ENCODE measurements around the gene RMND5B.

The RMND5B gene

DNA sequence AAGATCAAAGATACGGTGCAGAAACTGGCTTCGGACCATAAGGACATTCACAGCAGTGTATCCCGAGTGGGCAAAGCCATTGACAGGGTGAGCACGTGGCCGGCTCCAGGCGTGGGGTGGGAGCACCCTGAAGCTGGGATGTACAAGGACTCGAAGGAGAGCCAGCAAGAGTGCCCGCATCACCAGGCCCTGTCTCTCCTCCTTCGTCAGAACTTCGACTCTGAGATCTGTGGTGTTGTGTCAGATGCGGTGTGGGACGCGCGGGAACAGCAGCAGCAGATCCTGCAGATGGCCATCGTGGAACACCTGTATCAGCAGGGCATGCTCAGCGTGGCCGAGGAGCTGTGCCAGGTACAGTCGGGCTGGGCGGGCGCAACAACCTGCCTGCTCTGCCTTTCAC is 11.8 kb downstream of the RMND5B start:
- H3K9ac ChIP-seq (ENCODE audit: low read depth, low read length), result no peak overlapping the region

DNA sequence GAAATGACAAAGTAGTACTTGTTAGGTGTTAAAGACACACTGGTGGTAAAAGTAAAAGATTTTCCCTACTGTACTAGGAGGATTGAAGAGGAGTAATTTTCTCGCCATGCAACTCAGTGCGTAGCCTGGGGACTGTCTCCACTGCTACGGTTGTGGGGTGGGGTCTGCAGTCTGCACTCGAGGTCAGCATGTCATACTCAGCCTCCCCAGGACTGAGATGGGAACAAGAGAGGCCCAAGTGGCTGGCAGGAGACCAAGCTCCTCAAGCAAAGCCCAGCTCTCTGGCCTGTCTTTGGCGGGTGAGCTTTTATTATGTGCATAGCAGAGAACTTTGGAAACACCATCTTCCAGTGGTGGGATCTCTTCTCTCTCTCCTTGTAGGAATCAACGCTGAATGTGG is 12.4 kb downstream of the RMND5B start:
- Histone ChIP-seq H3K9me3 (ENCODE audit: control insufficient read depth, insufficient read depth, low read length) (no peaks in the 10 kb centered on the region), H3K4me1 (ENCODE audit: control insufficient read depth, insufficient read depth, low read length) (no peaks in the 10 kb centered on the region), H3K36me3 (ENCODE audit: control insufficient read depth, insufficient read depth, low read length) (peaks cover 64% of the 10 kb centered on the region), H3K9ac (ENCODE audit: low read depth, low read length) (no peak overlapping the region), H3K27me3 (ENCODE audit: control insufficient read depth, insufficient read depth, low read length) (no peaks in the 10 kb centered on the region), H3K4me3 (ENCODE audit: low read depth, low read length) (no peak overlapping the region)

More for the DNA sequence above, 11.8 kb downstream of the RMND5B start:
- no peaks in the 10 kb centered on the region for H3K9me3 ChIP-seq (ENCODE audit: control insufficient read depth, insufficient read depth, low read length)
- H3K4me1 ChIP-seq (ENCODE audit: control insufficient read depth, insufficient read depth, low read length), result no peaks in the 10 kb centered on the region
- no peak overlapping the region for H3K4me3 ChIP-seq (ENCODE audit: low read depth, low read length)
- H3K27me3 ChIP-seq (ENCODE audit: control insufficient read depth, insufficient read depth, low read length), result no peaks in the 10 kb centered on the region
- peaks cover 64% of the 10 kb centered on the region for H3K36me3 ChIP-seq (ENCODE audit: control insufficient read depth, insufficient read depth, low read length)

DNA sequence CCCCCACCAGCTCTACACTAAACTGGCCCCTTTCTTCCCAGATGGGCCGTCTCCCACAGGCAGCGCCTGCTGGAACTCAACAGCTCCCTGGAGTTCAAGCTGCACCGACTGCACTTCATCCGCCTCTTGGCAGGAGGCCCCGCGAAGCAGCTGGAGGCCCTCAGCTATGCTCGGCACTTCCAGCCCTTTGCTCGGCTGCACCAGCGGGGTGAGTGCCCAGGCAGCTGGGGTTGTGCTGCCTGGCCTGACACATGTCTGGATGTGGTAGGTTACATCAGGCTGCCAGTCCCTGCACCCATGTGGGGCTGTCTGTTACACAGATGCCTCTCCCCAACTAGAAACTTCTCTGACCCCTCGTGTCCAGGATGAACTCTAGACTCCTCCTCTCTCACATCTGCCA is 13.1 kb downstream of the RMND5B start:
- peaks cover 71% of the 10 kb centered on the region for H3K36me3 ChIP-seq (ENCODE audit: control insufficient read depth, insufficient read depth, low read length)

DNA sequence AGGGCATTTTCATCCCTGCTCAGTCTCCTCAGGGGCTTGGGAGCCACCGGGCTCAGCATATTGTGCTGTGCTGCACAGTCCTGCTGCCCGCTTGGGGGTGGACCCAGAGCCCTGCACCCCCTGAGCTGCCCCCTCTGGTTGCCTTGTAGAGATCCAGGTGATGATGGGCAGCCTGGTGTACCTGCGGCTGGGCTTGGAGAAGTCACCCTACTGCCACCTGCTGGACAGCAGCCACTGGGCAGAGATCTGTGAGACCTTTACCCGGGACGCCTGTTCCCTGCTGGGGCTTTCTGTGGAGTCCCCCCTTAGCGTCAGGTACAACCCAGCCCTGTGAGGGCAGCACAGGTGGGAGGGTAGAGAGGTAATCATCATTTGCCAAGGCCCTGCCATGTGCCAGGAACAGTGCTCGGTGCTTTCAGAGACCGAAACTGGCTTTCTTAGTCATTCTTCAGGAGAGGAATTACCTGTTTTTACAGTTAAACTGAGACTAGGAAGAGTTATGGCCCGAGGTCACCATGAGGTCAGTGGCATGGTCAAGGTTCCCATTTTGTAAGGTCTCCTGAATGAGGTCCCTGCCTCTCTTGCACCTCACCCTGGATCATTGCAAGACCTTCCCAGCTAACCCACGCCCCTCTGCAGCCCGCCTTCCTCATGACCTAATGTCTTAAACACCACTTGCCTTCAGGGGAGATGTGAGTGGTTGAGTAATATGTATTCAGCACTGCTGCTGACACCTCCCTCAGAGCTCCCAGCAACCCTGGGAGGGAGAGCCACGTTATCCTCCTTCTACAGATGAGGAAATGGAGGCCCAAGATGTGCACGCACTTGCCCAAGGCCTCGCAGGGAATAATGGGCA is 15.4 kb downstream of the RMND5B start:
- Histone ChIP-seq H3K4me1 (ENCODE audit: control insufficient read depth, insufficient read depth, low read length) (no peaks in the 10 kb centered on the region), H3K36me3 (ENCODE audit: control insufficient read depth, insufficient read depth, low read length) (peaks cover 82% of the 10 kb centered on the region), H3K4me3 (ENCODE audit: low read depth, low read length) (no peak overlapping the region), H3K9me3 (ENCODE audit: control insufficient read depth, insufficient read depth, low read length) (no peaks in the 10 kb centered on the region), H3K27me3 (ENCODE audit: control insufficient read depth, insufficient read depth, low read length) (no peaks in the 10 kb centered on the region), H3K9ac (ENCODE audit: low read depth, low read length) (no peak overlapping the region)

More for the DNA sequence above, 13.1 kb downstream of the RMND5B start:
- Histone ChIP-seq H3K9ac (ENCODE audit: low read depth, low read length) (no peak overlapping the region), H3K4me3 (ENCODE audit: low read depth, low read length) (no peak overlapping the region), H3K27me3 (ENCODE audit: control insufficient read depth, insufficient read depth, low read length) (no peaks in the 10 kb centered on the region), H3K9me3 (ENCODE audit: control insufficient read depth, insufficient read depth, low read length) (no peaks in the 10 kb centered on the region), H3K4me1 (ENCODE audit: control insufficient read depth, insufficient read depth, low read length) (no peaks in the 10 kb centered on the region)

DNA sequence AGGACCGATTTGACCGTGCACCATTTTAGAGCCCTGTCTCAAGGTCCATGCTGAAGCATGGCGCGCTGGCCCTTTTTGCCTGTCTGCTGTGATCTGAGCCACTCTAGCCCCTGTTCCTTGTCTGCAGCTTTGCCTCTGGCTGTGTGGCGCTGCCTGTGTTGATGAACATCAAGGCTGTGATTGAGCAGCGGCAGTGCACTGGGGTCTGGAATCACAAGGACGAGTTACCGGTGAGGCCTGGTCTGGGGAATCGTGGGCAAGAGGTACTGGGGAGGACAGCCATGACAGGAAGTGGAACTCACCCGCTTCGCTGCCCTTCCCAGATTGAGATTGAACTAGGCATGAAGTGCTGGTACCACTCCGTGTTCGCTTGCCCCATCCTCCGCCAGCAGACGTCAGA is 16.6 kb downstream of the RMND5B start:
- Histone ChIP-seq H3K9ac (ENCODE audit: low read depth, low read length) (no peak overlapping the region), H3K27me3 (ENCODE audit: control insufficient read depth, insufficient read depth, low read length) (no peaks in the 10 kb centered on the region), H3K9me3 (ENCODE audit: control insufficient read depth, insufficient read depth, low read length) (no peaks in the 10 kb centered on the region), H3K4me1 (ENCODE audit: control insufficient read depth, insufficient read depth, low read length) (no peaks in the 10 kb centered on the region), H3K36me3 (ENCODE audit: control insufficient read depth, insufficient read depth, low read length) (peaks cover 79% of the 10 kb centered on the region), H3K4me3 (ENCODE audit: low read depth, low read length) (no peak overlapping the region)

DNA sequence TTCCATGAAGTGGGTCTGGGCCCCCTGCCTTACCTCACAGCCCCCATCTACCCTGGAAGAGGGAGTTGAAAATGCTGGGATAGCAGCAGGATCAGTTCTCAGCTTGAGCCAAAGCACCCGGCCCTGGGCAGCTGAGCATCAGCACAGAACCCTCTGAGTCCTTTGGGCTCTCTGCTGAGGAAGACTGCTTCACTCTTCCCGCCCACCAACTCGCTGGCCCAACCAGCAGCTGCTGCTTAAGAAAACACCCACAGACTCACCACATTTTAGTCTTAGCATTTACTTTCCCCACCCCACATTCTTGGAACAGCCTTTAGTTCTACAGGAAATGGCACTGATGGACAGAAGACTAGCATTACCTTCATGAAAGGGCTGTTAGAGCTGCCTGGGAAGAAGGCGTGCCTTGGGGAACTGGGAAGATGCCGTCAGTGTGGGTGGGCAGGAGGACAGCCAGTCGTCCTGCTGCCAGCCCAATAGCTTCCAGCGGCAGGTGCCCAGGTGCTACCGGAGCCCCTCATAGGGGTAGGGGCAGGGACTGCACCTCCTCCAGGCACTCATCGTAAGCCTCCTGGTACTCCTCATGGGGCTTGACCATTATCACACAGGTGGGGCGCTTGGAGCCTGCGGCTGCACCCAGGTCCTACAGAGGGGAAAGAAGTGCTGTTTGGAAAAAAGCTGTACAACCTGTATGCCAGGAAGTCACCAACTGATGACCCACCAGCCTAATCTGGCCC is 18.6 kb downstream of the RMND5B start:
- Histone ChIP-seq H3K4me1 (ENCODE audit: control insufficient read depth, insufficient read depth, low read length) (no peaks in the 10 kb centered on the region), H3K4me3 (ENCODE audit: low read depth, low read length) (no peak overlapping the region), H3K36me3 (ENCODE audit: control insufficient read depth, insufficient read depth, low read length) (peaks cover 62% of the 10 kb centered on the region), H3K9me3 (ENCODE audit: control insufficient read depth, insufficient read depth, low read length) (no peaks in the 10 kb centered on the region), H3K27me3 (ENCODE audit: control insufficient read depth, insufficient read depth, low read length) (no peaks in the 10 kb centered on the region), H3K9ac (ENCODE audit: low read depth, low read length) (no peak overlapping the region)

DNA sequence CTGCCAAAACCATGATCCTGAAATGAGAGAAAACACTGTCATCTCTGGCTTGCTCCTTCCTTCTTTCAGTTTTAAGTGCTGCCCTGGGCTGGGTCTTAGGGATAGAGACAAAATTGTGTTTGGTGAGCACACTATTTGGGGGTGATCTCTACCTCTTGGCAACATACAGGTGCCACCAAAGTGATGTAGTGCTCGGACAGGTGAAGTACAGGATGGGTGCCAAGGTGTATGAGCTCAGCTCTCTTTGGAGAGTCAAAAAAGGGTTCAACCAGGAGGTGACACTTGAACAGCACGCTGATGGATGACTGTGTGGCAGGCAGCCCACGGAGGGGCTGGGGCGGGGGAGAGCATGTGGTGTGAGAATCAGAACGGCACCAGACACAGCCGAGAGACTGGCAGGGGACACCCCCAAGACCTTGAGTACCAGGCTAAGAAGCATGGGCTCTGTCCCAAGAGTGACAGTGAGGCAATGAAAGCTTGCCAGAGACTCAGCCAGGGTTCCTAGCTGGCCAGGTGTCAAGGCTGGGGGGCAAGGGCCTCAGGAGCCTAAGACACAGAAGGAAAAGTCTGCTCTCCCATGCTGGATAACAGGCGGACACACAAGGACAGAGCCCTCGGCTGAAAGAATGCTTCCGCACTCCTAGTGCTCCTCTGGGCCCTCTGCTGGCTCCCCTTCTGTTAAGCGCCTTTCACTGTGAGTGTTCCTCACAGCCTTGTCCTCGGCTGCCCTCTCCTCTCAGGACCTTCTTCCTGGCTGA is 20.3 kb downstream of the RMND5B start:
- Histone ChIP-seq H3K4me3 (ENCODE audit: low read depth, low read length) (no peak overlapping the region), H3K9me3 (ENCODE audit: control insufficient read depth, insufficient read depth, low read length) (no peaks in the 10 kb centered on the region), H3K27me3 (ENCODE audit: control insufficient read depth, insufficient read depth, low read length) (no peaks in the 10 kb centered on the region), H3K4me1 (ENCODE audit: control insufficient read depth, insufficient read depth, low read length) (no peaks in the 10 kb centered on the region), H3K36me3 (ENCODE audit: control insufficient read depth, insufficient read depth, low read length) (peaks cover 49% of the 10 kb centered on the region), H3K9ac (ENCODE audit: low read depth, low read length) (no peak overlapping the region)

DNA sequence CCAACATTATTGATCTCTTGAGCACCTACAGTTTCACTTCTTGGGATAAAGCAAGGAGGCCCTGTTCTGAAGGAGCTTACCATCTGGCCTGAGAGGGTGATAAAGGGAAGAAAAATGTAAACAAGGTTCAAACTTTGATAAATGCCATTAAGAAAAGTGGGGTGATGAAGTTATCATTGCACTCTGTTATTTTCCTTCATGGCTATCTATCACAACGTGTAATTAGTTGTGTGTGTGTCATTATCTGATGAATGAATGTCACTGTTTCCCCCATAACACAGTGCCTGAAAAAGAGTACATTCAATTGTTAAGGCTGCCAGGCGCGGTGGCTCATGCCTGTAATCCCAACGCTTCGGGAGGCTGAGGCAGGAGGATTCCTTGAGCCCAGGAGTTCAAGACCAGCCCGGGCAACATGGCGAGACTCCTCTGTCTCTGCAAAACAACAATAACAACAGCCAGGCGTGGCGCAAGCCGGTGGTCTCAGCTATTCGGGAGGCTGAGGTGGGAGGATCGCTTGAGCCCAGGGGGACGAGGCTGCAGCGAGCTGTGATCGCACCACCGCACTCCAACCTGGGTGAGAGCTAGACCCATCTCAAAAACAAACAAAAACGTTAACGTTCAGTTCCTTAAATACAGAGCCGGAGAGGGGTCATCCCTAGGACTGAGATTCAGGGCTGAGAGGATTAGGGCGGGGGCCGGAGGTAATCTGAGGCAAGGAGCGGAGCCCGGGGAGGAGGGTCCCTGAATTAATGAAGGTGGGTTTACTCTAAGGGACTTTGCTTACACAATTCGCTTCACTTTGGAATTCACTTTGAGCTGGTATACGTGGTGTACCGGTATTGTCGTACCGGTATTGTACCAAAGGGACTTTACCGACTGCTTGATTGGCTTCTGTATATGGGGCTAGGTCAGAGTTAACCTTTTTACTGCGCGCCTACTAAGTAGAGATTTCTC is 22.0 kb downstream of the RMND5B start:
- no peaks in the 10 kb centered on the region for H3K4me1 ChIP-seq (ENCODE audit: control insufficient read depth, insufficient read depth, low read length)
- no peaks in the 10 kb centered on the region for H3K9me3 ChIP-seq (ENCODE audit: control insufficient read depth, insufficient read depth, low read length)
- H3K36me3 ChIP-seq (ENCODE audit: control insufficient read depth, insufficient read depth, low read length), result peaks cover 33% of the 10 kb centered on the region
- H3K4me3 ChIP-seq (ENCODE audit: low read depth, low read length), result peak overlapping the region; percentile 90
- H3K9ac ChIP-seq (ENCODE audit: low read depth, low read length), result peak overlapping the region; percentile 83
- H3K27me3 ChIP-seq (ENCODE audit: control insufficient read depth, insufficient read depth, low read length), result no peaks in the 10 kb centered on the region

DNA sequence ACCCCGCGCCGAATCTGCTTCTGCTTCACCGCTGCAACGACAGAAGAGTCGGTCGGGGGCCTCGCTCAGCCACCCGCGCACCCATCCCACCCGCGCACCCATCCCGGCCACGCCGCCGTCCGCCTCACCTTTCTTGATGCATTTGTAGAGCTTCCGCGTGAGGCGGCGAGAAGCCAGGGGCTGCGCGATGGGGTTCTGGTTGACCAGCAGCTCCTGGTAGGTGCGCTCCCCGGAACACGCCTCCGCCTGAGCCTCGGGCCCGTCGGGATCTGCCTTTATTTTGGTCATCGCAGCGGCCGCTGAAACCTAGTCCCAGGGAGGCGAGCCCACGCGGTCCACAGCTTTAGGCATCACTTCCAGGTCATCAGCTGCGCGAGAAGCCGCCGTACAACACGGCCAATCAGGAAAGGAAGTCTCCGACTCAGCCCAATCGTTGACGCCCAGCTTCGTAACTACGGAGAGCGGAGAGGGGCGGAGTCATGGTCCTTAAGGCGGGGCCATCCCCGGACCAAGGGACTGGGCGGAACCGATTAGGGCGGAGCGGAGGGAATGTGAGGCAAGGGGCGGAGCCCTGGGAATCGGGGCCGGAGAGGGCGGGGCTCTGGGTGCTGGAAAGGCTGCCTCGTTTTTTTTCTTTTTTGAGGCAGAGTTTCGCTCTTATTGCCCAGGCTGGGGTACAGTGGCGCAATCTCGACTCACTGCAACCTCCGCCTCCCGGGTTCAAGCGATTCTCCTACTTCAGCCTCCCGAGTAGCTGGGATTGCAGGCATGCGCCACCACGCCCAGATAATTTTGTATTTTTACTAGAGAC is 22.9 kb downstream of the RMND5B start, which contains the start of gene NHP2:
TSS of gene NHP2 (minus strand) at position 356 of the 811 bp plus-strand sequence. CDS start at position 288, 68 bp downstream.
- no peaks in the 10 kb centered on the region for H3K4me1 ChIP-seq (ENCODE audit: control insufficient read depth, insufficient read depth, low read length)
- H3K36me3 ChIP-seq (ENCODE audit: control insufficient read depth, insufficient read depth, low read length), result peaks cover 24% of the 10 kb centered on the region
- peak within 1 kb of the TSS; percentile 83 for H3K9ac ChIP-seq (ENCODE audit: low read depth, low read length)
- H3K27me3 ChIP-seq (ENCODE audit: control insufficient read depth, insufficient read depth, low read length), result no peaks in the 10 kb centered on the region
- no peaks in the 10 kb centered on the region for H3K9me3 ChIP-seq (ENCODE audit: control insufficient read depth, insufficient read depth, low read length)
- peak within 1 kb of the TSS; percentile 90 for H3K4me3 ChIP-seq (ENCODE audit: low read depth, low read length)

DNA sequence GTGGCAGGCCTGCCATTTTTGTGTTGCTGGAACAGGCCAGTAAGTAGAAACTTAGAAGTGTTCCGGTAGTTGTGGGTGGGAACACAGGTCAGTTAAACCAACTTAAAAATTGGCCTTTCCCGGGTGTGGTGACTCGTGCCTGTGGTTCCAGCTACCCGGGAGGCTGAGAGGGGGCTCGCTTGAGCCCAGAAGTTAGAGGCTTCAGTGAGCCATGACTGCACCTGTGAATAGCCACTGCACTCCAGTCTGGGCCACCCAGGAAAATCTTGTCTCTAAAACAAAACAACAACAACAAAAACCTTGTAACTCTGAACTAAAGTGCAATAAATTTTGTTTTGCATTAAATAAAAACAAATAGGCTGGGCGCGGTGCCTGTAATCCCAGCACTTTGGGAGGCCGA is 24.3 kb downstream of the RMND5B start:
- Histone ChIP-seq H3K36me3 (ENCODE audit: control insufficient read depth, insufficient read depth, low read length) (peaks cover 11% of the 10 kb centered on the region), H3K27me3 (ENCODE audit: control insufficient read depth, insufficient read depth, low read length) (no peaks in the 10 kb centered on the region), H3K9me3 (ENCODE audit: control insufficient read depth, insufficient read depth, low read length) (no peaks in the 10 kb centered on the region), H3K4me1 (ENCODE audit: control insufficient read depth, insufficient read depth, low read length) (no peaks in the 10 kb centered on the region), H3K9ac (ENCODE audit: low read depth, low read length) (no peak overlapping the region), H3K4me3 (ENCODE audit: low read depth, low read length) (no peak overlapping the region)

All from iPS-15b (cell line).